C4-2B (cell line): Measurements from ENCODE around the gene RAPGEF6.

Experiments used
- CTCF ChIP-seq: fragments of 450-650 bp; conservative IDR thresholded peaks from 2 replicates; pipeline ENCODE4 v1.5.1; 2017; ENCODE audit warnings: mild to moderate bottlenecking
- ZFX ChIP-seq: fragments of 450-650 bp; IDR thresholded peaks from 2 replicates; pipeline ENCODE4 v1.6.1; 2017

DNA sequence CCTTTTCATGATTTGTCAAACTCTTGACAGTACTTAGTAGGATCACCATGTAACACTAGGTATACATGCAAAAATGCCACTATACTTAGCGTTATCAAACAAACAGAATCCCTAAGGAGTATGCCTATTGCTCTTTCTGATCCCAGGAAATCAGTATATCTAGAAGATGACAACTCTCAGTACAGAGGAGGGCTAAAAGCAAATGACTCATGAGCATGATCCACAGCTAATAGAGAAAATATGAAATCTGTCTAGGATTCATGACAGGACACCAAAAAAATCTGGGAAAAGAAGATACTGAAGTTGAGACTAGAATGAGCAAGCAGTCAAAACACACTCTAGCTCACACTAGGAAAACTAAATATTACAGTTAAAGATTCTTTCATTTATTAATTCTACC is 89.2 kb downstream of the RAPGEF6 start:
- TF ChIP-seq CTCF: no peak
- no peak for TF ChIP-seq ZFX
